Forelimb muscle (tissue), 1 donor: ENCODE results near the gene MAP4K4. TPM values are rescaled to one million over a fixed set of nuclear protein-coding genes. Genes with fewer than 3 reads are reported as not detected.

ENCODE experiments used
- DNase-seq: peaks from one replicate; pipeline ENCODE4 v3.0.0-alpha.2; 2013; ENCODE audit warnings: low read depth
- polyA plus RNA-seq: library from polyadenylated mRNA; unstranded; fragments of 120-200 nt; gene quantifications from one replicate; pipeline ENCODE4 v1.2.1, GENCODE V29; 2013; ENCODE audit not compliant: insufficient read length

The MAP4K4 gene
- polyA plus RNA-seq, 1 donor, result 126 TPM

DNA sequence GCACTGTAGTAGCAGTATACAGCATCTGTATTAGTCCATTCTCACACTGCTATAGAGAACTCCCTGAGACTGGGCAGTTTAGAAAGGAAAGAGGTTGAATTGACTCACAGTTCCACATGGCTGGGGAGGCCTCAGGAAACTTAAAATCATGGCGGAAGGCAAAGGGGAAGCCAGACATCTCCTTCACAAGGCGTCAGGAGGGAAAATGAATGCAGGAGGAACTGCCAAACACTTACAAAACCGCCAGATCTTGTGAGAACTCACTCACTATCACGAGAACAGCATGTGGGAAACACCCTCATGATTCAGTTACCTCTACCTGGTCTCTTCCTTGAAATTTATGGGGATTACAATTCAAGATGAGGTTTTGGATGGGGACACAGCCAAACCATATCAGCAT lies 25.4 kb downstream of the MAP4K4 start:
- no peak for DNase-seq

DNA sequence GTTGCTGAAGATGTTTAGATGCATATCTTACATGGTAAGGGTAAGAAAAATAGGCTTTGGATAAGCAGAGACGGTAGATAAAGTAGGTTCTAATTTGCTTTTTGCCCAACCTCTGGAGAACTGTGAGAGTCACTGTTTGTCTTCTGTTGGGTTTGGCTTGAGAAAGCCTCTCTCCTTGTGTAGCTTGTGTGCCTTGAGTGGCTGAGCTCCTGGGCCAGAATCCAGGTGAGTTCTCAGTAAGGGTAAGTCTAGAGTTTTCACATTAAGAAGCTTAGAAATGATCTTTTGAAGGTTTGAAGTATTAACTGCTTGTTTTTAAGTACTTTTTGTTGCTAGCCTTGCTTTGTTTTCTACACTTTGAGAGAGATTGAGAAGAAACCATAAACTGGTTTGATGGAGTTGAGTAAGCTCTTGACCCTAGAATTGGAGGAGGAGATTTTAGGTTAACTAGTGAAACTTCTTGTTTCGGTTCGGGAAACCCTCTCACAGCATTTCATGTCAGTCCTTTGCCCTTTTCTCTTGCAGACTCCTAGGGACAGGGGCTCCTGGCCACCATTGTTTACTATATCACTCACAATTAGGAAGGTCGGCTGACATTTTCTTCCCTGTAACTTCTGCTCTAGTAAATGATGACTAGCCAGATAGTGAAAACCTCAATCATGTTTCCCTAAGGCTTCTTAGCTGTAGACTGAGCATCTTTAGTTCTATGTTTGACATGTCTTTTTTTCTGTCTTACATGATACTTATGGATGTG lies 26.0 kb downstream of the MAP4K4 start:
- no peak for DNase-seq

DNA sequence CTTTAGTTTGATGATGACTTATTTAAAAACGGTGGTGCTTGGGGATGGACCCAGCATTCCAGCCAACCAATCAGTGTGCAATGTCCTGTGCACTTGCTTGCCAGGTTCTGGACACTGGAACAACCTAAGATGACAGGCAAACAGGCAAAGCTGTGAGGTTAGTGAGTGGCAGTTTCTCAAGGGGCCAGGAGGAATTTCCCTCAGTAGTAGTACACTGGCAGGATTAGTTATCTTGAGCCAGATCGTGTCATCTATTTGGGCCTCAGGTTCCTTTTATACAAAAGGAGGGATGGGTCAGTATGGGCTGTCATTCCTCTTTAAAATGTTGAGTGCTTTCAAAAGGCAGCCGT lies 26.6 kb downstream of the MAP4K4 start:
- no peak for DNase-seq

DNA sequence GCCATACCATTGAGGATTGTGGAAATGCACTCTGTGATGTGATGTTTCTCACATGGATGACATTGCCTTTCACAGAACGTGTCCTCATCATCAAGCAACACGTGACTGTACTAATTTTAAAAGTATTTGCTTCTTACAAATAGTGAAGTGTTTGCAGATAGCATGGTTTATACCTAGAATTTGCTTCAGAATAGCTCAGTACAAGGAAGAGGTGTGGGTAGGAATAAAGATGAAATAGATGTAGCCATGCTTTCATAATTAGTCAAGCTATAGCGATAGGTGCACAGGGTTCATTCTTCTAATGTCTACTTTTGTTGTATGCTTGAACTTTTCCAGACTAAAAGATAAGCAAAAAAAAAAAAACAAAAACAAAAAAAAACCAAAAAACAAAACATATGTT lies 27.5 kb downstream of the MAP4K4 start:
- DNase-seq, result no peak

DNA sequence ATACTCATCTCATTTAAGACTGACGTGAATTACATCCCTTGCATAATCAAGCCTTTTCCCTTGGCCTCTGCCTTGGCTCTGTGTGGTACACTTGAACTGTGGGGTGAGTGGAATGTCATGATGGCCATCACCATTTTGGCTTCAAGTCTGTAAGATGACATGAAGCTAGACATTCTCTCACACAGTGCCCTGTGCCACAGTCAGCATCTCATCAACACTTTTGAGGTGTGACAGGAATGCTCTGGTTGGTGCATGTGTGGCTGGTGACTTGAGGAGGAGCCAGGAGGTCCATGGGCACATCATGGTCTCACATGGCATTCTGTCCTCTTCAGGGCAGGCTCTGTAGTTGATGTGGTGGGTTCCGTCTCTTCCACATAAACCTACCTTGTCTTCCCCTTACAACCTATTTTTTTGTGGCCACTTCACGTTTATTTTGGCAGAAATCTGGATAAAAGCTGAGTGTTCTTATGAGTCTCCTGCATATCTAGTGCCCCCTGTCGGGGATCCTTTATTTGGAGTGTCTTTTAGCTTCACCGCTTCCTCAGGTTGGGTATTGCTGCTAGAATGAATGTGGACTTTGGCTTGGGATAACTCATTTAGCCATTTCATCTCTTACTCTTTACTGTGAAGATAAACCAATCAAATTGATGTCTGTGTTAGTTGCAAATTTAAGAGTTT lies 28.1 kb downstream of the MAP4K4 start:
- no peak for DNase-seq

DNA sequence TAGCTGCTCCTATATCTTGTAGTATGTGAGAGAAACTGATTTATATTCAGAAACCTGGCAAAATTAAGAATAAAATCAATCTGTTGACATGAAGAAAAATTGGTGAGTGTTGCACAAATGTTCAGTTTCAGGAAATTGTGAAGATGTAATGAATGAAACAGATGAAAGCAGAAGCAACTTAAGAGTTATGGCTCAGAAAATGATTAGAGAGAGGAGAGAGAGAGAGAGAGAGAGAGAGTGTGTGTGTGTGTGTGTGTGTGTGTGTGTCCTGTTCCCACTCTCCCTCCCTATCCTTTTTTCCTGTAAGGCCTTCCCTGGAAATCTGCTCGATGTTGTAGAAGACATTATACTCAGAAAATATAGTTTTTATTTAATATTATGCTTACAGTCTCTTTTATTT lies 31.4 kb downstream of the MAP4K4 start:
- DNase-seq, result no peak

DNA sequence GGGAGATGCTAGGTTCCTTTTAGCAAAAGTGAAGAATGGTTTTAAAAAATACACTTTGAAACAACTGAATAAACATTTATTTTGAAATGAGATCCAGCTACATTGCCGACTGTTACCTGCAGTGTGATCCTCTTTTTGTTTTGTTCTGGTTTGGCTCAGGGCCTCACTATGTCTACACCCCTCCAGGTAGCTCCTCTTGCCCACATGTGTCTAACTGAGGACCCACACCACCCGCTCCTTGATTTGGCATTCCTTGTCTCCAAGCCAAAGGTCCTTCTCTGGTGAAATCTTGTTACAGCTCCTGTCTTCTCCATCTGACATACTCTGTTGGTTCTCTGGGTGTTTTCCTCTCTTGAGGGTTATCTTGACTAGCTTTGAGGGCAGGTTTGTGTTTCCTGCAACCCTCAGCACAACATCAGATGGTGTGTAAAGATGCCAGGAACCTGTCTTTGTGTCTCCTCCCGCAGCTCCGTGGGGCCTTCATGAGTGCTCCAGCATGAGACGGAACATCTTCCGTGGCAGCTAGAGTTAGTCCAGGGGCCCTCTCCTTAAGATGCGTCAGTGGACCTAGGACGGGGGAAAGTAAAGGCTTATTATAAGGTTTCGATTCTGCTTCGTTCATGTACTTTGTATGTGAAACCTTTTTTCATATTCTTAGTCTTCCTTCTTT lies 32.1 kb downstream of the MAP4K4 start:
- no peak for DNase-seq

DNA sequence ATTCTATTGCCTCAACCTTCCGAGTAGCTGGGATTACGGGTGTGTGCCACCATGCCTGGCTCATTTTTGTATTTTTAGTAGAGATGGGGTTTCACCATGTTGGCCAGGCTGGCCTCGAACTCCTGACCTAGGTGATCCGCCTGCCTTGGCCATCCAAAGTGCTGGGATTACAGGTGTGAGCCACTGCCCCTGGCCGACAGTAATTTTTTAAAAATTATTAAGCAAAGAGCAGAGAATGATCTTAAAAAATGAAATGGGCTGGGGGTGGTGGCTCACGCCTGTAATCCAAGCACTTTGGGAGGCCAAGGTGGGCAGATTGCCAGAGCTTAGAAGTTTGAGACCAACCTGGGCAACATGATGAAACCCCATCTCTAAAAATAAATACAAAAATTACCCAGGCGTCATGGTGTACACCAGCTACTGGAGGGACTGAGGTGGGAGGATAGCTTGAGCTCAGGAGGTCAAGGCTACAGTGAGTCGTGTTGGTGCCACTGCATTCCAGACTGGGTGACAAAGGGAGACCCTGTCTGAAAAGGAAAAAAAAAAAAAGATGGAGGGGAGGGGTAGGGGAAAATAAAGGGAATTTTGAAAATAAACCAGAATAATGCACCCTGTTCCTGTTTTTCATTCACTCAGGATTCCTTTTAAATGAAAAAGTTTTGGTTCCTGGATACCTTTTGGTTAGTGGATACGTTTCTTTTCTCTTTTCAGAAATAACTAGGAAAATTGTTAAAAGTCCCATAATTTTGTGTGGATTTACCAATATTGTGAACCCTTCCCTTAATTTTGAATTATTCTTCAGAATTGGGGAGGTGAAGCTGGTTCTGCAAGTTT lies 33.9 kb downstream of the MAP4K4 start:
- DNase-seq, result no peak

DNA sequence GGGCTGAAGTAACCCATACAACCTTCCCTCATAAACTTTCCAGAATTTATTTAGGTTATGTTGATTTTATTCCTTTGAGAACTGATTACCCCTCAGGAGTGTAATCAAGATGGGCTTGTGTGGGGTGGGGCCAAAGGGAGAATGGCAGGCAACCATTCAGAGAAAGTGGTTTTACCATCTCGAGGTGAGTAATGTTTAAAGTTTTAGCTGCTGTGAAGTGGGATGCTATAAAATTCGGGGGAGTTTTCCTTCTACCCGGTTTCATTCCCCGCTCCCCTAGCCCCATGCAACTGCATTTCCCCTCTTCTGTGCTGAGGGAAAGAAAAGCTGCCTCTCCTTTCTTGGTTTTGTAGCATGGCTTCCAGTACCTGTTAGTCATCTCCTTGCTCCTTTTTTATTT lies 34.7 kb downstream of the MAP4K4 start:
- DNase-seq, result no peak

DNA sequence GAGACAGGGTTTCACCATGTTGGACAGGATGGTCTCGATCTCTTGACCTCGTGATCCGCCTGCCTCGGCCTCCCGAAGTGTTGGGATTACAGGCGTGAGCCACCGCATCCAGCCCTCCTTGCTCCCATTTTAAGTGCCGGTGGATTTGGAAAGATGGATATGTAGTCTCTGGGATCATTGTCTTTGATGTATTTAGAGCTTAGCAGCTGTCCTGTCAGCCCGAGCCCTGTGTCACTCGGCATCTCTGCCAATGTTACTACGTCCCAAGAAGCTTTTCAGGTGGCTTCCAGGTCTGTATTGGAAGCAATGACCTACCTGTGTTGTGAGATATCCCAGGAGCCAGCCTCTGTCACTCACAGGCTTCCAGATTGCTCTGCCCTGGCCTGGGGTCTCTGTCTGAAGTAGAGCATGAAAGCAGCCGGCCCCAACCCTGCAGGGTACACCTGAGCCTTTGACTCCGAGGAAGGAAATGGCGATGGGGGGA lies 35.3 kb downstream of the MAP4K4 start:
- no peak for DNase-seq

DNA sequence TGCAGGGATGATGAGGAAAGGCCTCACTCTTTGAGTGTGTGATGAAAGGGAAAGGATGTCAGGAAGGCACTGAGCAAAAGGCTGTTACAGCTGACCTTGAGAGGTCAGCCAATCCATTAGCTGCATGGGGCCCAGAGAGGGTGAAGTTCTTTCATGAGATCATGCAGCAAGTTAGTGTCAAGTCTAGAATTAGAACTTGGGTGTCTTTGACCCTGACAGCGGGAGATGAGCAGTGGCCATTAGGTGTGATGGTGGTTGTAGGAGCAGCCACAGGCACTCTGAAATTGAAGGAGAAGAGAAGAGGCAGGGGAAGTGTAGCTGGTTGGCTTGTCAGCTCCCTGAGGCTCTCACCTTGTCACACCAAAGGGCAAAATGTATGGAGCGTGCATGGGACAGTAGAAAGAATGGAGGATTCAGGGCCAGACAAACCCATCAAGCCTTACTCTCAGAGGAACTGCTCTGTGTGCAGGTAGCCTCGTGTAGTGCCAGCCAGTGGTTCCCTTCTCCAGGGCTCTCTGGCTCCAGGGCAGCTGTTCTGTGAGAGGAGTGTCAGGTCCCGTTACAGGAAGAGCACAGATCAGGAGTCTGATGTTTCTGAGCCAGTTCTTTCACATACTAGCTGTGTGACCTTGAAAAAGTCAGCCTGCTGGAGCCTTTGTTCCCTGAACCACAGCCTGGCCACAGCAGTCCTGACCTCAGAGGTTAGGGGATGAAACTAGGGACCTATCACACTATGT lies 35.9 kb downstream of the MAP4K4 start:
- no peak for DNase-seq

DNA sequence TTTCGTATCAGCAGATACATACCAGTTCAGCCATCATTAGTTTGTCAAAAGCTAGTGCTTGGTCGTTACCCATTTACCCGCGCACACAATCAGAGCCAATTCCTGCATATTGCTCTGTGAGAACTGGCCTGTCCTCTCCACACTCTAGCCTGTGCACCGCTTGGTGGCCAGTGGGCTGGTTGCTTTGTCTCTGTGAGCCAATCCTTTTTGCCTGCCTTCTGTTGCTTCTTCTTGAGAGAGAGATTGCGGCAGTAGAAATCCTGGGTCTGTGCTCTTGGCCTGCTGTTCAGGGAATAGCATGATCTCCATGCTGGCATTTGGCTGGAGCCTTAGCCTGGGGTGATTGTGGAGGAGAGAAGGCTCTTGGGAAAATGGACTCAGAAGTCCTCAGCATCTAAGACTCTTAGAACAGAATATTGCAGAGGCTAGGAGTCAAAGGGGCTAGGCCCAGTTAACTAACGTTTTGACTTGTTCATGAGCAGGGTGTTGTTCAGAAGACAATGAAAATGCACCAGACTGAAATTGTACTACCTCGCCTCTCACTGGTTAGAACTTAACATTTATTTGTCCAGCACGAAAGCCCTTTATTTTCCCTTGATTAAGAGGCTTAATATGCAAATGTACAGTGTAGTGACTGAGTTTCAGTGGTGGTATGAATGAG lies 37.1 kb downstream of the MAP4K4 start:
- DNase-seq, result no peak

DNA sequence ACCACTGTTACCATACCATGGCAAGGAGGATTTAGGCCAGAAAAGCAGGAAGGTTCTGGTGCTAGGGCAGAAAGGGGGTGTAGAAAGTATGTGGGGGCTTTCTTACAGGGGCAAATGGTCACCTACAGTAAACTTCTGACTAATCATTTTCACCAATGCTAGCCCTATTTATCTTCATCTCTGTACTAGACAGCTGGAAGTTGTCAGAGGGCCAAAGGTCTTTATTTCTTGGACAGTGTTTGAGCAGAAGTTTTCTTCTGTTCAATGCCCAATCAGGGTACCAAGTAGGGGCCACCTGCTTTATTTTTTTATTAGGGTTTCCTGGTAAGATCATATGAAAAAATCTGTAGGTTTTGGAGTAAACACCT lies 37.6 kb downstream of the MAP4K4 start:
- no peak for DNase-seq

DNA sequence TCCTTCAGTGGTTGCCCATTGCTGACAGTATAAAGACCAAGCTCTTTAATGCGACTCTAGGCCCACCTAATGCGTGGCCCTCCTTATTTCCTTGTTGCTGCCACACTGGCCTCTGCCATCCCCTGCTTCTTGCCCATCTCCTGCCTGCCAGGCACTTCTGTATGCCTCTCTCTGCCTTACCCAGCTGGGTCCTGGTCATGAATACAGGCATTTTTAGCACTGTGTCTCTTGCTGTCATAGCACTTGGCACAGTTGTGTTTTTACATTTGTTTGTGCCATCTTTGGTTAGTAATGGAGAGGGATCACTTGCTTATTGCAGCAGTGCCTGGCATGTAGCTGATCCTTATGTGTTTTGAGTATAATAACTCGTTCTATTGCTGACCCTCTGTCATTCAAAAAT lies 38.7 kb downstream of the MAP4K4 start:
- no peak for DNase-seq

DNA sequence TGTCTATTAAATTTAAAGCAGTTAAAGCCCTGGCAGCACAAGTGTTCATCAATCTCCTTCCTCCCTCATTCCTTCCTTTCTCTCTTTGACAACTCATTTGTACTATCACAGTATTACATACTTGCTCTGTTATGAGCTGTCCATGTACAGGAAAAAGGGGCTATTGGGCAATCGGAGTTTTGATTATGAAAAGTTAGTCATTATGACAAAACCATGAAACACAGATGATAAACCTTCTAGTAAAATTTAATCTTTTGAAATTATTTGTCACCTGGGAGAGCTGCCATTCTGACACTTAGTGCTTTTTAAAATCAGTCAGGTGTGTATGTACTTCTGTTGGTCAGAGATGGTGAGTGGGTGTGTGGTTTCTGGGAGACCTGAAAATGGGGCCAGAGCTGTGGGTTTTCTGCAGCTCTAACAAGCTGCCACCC lies 39.4 kb downstream of the MAP4K4 start:
- DNase-seq, result no peak

DNA sequence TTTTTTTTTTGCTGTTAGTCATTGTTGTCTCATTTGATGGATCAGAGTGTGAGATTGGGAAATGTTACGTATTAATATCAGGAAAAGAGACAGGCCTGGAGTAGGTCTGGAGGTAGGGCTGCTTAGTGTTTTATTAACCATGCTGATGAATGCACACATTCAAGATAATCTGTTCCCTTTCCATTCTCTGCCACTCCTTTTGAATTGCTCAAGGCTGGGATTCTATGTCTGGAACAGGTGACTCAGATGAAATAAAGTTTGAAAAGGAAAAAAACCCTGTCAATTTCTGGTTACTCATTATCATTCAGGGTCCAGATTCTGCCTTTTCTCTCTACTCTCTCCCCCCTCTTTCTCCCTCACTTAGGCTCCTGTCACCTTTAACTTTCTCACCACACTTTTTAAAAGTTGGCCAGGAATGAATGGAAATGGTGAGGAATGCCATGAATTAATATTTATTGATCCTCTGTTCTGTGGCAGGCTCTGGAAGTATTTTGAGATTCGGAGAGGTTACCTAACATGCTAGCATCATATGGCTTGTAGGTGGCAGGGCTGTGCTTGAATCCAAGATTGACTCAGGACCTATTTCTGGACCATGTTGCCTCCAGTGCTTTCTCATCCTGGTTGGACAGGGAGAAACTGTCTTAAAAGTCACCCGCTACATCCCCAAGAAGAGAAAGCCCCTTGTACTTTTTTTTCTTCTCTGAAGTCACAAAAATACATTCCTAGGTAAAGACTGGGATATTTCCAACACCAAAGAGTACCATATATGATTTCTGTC lies 40.2 kb downstream of the MAP4K4 start:
- DNase-seq, result no peak

DNA sequence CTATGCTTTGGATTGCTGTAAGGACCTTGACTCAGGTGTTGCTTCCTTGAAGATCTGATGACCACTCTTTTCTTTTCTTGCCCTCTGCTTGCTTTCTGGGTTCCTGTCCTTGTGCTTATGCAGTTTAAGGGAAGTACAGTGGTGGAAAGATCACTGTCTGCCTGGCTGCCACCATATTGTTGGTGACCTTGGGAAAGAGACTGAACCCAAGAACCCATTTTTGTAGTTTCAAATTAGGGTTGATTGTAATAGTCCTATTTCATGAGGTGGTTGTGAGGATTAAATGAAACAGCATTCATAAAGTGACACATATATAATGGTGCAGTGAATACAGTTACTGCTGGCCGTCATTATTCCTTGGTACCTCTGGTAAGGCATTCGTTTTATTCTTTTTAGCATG lies 41.1 kb downstream of the MAP4K4 start:
- DNase-seq, result no peak

DNA sequence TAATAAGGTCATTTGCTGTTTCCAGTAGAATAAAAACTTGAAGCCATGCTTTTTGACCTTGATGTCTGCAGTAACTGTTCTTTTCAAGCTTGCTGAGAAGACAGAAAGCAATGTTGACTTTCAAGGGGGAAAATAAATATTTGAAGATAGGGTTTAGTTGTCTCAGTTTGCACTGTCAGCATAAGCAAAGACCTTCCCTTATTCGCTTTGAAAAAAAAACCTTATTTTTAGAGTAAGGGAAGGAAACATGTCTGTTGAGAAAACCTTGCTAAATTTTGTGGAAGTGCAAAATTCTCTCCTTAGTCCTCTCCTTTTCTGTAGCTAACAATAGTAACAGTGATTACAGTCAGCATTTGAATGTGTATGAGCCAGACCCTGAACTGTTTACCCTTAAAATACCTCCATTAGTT lies 43.1 kb downstream of the MAP4K4 start:
- DNase-seq, result no peak

DNA sequence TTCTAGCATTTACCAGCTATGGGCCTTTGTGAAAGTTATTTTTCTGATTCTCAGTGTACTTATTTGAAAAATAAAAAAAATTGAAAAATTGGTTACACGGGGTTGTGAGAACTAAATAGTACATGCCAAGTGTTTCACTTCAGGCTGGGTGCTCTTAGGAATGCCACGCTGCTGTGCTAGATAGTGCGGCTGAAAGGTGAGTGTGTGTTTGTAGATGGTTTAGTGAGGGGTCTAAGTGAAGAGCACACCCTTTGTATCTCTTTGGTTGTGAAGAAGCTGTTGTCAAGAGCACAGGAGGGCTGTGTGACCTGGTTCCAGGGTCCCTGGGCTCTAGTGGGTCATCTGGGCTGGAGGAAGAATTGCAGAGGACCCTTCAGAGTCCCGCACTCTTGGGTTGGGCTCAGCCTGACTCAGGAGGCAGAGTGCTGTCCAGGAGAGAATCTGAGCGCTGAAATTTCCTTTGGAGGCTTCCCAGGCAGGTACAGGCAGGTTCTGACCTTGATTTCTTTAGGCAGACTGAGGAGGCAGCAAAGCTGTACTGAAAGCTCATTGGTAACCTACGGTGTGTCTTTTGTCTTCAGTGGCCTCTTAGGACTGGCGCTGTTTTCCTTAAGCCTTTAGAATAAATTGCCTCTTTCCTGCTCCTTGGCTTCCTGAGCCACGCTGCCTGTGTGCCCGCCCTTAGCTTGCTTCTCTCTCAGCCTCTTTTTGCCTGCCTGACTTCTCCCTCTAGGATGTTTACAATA lies 44.4 kb downstream of the MAP4K4 start:
- no peak for DNase-seq
